Right lobe of liver (tissue), 4 donors: Measurements from ENCODE around the gene RIC8A.

Experiments
- POLR2A ChIP-seq: fragments of 450-650 bp; IDR thresholded peaks from one replicate; pipeline ENCODE4 v1.6.1; 2017; ENCODE audit warnings: antibody characterized with exemption, mild to moderate bottlenecking
- TF ChIP-seq, protein P1 (sequence below), 4 donors: fragments of 200-600 bp in 3 of 4; fragments of 450-650 bp in 1 of 4; IDR thresholded peaks; one replicate each; pipeline versions ENCODE4 v1.5.1 to v1.8.0; 2016 to 2022; ENCODE audit warnings: antibody characterized with exemption in 4 of 4, mild to moderate bottlenecking in 2 of 4
- donor health status: DM: no; HTN: no; CAD: no.
- donor health status: DM: no; HTN: no; CAD: no.
- donor health status: DM: no; HTN: yes; CAD: no.

DNA sequence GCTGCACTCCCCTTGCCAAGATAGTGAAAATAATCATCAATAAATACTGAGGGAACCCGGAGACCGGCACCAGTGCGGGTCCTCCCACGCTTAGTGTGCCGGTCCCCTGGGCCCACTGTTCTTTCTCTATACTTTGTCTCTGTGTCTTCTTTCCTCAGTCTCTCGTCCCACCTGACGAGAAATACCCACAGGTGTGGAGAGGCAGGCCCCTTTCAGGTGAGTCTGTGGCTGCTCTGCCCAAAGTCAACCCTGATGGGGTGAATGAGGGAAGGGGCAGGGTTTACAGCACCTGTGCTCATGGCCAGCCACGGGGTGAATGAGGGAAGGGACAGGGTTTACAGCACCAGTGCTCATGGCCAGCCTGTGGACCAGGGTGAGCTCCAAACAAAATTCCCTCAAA is 5.0 kb upstream of the RIC8A start:
- TF ChIP-seq, protein P1, sequence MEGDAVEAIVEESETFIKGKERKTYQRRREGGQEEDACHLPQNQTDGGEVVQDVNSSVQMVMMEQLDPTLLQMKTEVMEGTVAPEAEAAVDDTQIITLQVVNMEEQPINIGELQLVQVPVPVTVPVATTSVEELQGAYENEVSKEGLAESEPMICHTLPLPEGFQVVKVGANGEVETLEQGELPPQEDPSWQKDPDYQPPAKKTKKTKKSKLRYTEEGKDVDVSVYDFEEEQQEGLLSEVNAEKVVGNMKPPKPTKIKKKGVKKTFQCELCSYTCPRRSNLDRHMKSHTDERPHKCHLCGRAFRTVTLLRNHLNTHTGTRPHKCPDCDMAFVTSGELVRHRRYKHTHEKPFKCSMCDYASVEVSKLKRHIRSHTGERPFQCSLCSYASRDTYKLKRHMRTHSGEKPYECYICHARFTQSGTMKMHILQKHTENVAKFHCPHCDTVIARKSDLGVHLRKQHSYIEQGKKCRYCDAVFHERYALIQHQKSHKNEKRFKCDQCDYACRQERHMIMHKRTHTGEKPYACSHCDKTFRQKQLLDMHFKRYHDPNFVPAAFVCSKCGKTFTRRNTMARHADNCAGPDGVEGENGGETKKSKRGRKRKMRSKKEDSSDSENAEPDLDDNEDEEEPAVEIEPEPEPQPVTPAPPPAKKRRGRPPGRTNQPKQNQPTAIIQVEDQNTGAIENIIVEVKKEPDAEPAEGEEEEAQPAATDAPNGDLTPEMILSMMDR (IDR thresholded peaks at IDR 0.05): no peak
- no peak for TF ChIP-seq POLR2A
